Liver (tissue), 9 donors: ENCODE data around the gene AMPD3. TPM values are rescaled to one million over a fixed set of nuclear protein-coding genes. Genes with fewer than 3 reads are reported as not detected.

ENCODE experiments used
- DNase-seq: peaks from one replicate; pipeline ENCODE4 v3.0.0-alpha.2; 2017; ENCODE audit warnings: low spot score
- H3K27ac ChIP-seq, 2 donors: one replicate each; pipeline ENCODE4 v1.7.0; 2013; ENCODE audit warnings: inconsistent platforms in 2 of 2, low read length in 2 of 2, control low read depth in 1 of 2, low read depth in 1 of 2, mild to moderate bottlenecking in 1 of 2
- H3K27me3 ChIP-seq, 4 donors: one replicate each; pipeline versions ENCODE4 v1.6.1 to v1.7.0; 2013; ENCODE audit warnings: low read length in 3 of 4, inconsistent platforms in 1 of 4, mild to moderate bottlenecking in 1 of 4, moderate library complexity in 1 of 4; ENCODE audit not compliant: control insufficient read depth in 4 of 4, insufficient read depth in 4 of 4
- H3K36me3 ChIP-seq, 4 donors: one replicate each; pipeline versions ENCODE4 v1.6.1 to v1.7.0; 2013; ENCODE audit warnings: low read length in 3 of 4, mild to moderate bottlenecking in 3 of 4, low read depth in 1 of 4, moderate library complexity in 1 of 4; ENCODE audit not compliant: control insufficient read depth in 4 of 4, insufficient read depth in 3 of 4
- H3K4me1 ChIP-seq, 4 donors: one replicate each; pipeline versions ENCODE4 v1.6.1 to v1.7.0; 2013; ENCODE audit warnings: low read length in 3 of 4, mild to moderate bottlenecking in 3 of 4, moderate library complexity in 1 of 4; ENCODE audit not compliant: control insufficient read depth in 4 of 4, insufficient read depth in 4 of 4
- H3K4me3 ChIP-seq, 3 donors: one replicate each; pipeline versions ENCODE4 v1.6.1 to v1.7.0; 2013; ENCODE audit warnings: low read length in 3 of 3, control low read depth in 1 of 3, low read depth in 1 of 3, mild to moderate bottlenecking in 1 of 3
- H3K9ac ChIP-seq, 2 donors: one replicate each; pipeline ENCODE4 v1.7.0; 2013; ENCODE audit warnings: low read length in 2 of 2, mild to moderate bottlenecking in 2 of 2, moderate library complexity in 2 of 2, control low read depth in 1 of 2, low read depth in 1 of 2
- H3K9me3 ChIP-seq, 4 donors: one replicate each; pipeline versions ENCODE4 v1.6.1 to v1.7.0; 2013; ENCODE audit warnings: low read length in 3 of 4; ENCODE audit not compliant: control insufficient read depth in 4 of 4
- EGR1 ChIP-seq, 2 donors: IDR thresholded peaks; 2 replicates each; pipeline ENCODE4 v1.6.1; 2016 to 2018; ENCODE audit warnings: antibody characterized with exemption in 2 of 2, low read depth in 2 of 2
- FOXA1 ChIP-seq: IDR thresholded peaks from 2 replicates; pipeline ENCODE4 v1.6.1; 2016; ENCODE audit warnings: antibody characterized with exemption
- FOXA2 ChIP-seq: IDR thresholded peaks from 2 replicates; pipeline ENCODE4 v1.6.1; 2016; ENCODE audit warnings: antibody characterized with exemption
- GABPA ChIP-seq, 2 donors: IDR thresholded peaks in 1 of 2; conservative IDR thresholded peaks in 1 of 2; 2 replicates each; pipeline ENCODE4 v1.6.1; 2016; ENCODE audit warnings: antibody characterized with exemption in 2 of 2, mild to moderate bottlenecking in 1 of 2, moderate library complexity in 1 of 2
- HNF4A ChIP-seq, 2 donors: conservative IDR thresholded peaks; 2 replicates each; pipeline ENCODE4 v1.6.1; 2016; ENCODE audit warnings: antibody characterized with exemption in 2 of 2, mild to moderate bottlenecking in 2 of 2
- HNF4G ChIP-seq: IDR thresholded peaks from 2 replicates; pipeline ENCODE4 v1.6.1; 2016; ENCODE audit warnings: antibody characterized with exemption
- JUND ChIP-seq, 2 donors: IDR thresholded peaks; 2 replicates each; pipeline ENCODE4 v1.6.1; 2016; ENCODE audit warnings: antibody characterized with exemption in 2 of 2
- MAX ChIP-seq: IDR thresholded peaks from 2 replicates; pipeline ENCODE4 v1.6.1; 2016; ENCODE audit warnings: antibody characterized with exemption
- NR2F2 ChIP-seq: IDR thresholded peaks from 2 replicates; pipeline ENCODE4 v1.6.1; 2016; ENCODE audit warnings: antibody characterized with exemption
- RAD21 ChIP-seq, 2 donors: IDR thresholded peaks; 2 replicates each; pipeline ENCODE4 v1.6.1; 2016; ENCODE audit warnings: antibody characterized with exemption in 2 of 2, mild to moderate bottlenecking in 2 of 2
- RXRA ChIP-seq, 2 donors: IDR thresholded peaks; 2 replicates each; pipeline ENCODE4 v1.6.1; 2017 to 2018; ENCODE audit warnings: antibody characterized with exemption in 2 of 2, mild to moderate bottlenecking in 1 of 2
- SP1 ChIP-seq: IDR thresholded peaks from 2 replicates; pipeline ENCODE4 v1.6.1; 2018; ENCODE audit warnings: antibody characterized with exemption, mild to moderate bottlenecking
- TAF1 ChIP-seq: conservative IDR thresholded peaks from 2 replicates; pipeline ENCODE4 v1.6.1; 2016; ENCODE audit warnings: antibody characterized with exemption, mild to moderate bottlenecking
- YY1 ChIP-seq: IDR thresholded peaks from 2 replicates; pipeline ENCODE4 v1.6.1; 2016; ENCODE audit warnings: antibody characterized with exemption, mild to moderate bottlenecking
- WGBS: extraction: QIAGEN DNeasy Blood & Tissue Kit; methylation state at CpG from one replicate; pipeline ENCODE4 v1.1.7; 2013; 5-methylcytosine and 5-hydroxymethylcytosine counted together
- polyA plus RNA-seq, 2 donors: library from polyadenylated mRNA; stranded (reverse) in 1 of 2; unstranded in 1 of 2; fragments of 200-250 nt in 1 of 2; fragments of >200 nt in 1 of 2; fragmentation: Nextera tagmentation in 1 of 2; extraction: Ambion mirVana in 1 of 2; gene quantifications; one replicate each; pipeline versions ENCODE4 v1.2.1 to v1.2.3, GENCODE V29; 2013 to 2015
- total RNA-seq, 2 donors: library from RNA; depleted of rRNA; stranded (reverse); fragments of >200 nt; gene quantifications; one replicate each; pipeline ENCODE4 v1.2.3, GENCODE V29; 2014
- TF ChIP-seq, protein P1 (sequence below): IDR thresholded peaks from 2 replicates; pipeline ENCODE4 v1.6.1; 2016; ENCODE audit warnings: antibody characterized with exemption
- TF ChIP-seq, protein P2 (sequence below): IDR thresholded peaks from 2 replicates; pipeline ENCODE4 v1.6.1; 2016; ENCODE audit warnings: antibody characterized with exemption
- TF ChIP-seq, protein P3 (sequence below): IDR thresholded peaks from 2 replicates; pipeline ENCODE4 v1.6.1; 2016; ENCODE audit warnings: antibody characterized with exemption, mild to moderate bottlenecking
- donor health status: healthy.
- donor health status: healthy.
- donor health status: healthy.
- donor health status: healthy.
- donor health status: healthy.

AMPD3 gene
- total and polyA plus RNA-seq, 4 donors = 0.40 to 7.4 (median 1.1) TPM

GRCh38 chr11:10534316-10534715 lies 79.3 kb downstream of the AMPD3 start:
- Histone ChIP-seq H3K9me3 (no peaks in the 10 kb centered on the region), H3K36me3 (peaks cover 0 to 12% (median 7%) of the 10 kb centered on the region in 4 donors), H3K27me3 (no peaks in the 10 kb centered on the region), H3K4me1 (no peaks in the 10 kb centered on the region), H3K9ac (no peak overlapping the region), H3K4me3 (no peak overlapping the region), H3K27ac (no peak overlapping the region)
- 88% methylated on average over 2 of the region's 2 CpGs for WGBS
- TF ChIP-seq RXRA (IDR thresholded peaks at IDR 0.05) (no peak), HNF4G (no peak), EGR1 (IDR thresholded peaks at IDR 0.05; ENCODE audit: low read depth in 2 of 2) (no peak), YY1 (no peak), NR2F2 (no peak)
- TF ChIP-seq, protein P1, sequence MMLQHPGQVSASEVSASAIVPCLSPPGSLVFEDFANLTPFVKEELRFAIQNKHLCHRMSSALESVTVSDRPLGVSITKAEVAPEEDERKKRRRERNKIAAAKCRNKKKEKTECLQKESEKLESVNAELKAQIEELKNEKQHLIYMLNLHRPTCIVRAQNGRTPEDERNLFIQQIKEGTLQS = no peak
- no peak for DNase-seq

DNA sequence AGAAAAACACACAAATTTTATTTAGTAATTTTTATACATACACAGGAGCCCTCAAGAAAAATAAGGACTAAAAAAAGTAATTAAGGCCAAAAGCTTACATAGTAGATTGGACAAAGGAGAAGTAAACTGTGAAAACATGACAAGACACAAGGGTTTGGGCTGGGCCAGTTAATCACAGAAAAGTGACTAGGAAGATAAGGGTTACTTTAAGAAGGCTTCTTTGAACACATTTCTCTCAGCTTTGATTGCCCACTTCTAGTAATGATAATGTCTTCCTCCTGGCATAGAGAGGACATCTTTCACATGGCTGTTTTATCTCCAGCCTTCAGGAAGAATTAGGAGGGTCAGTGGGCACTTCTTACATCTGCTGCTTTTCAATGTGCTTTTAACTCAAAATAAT lies 82.5 kb downstream of the AMPD3 start:
- Histone ChIP-seq H3K27ac (no peak overlapping the region), H3K4me3 (no peak overlapping the region), H3K9ac (no peak overlapping the region), H3K9me3 (no peaks in the 10 kb centered on the region), H3K4me1 (peaks cover 0 to 10% (median 7%) of the 10 kb centered on the region in 4 donors), H3K27me3 (no peaks in the 10 kb centered on the region), H3K36me3 (peaks cover 0 to 6% (median 1%) of the 10 kb centered on the region in 4 donors)
- DNase-seq = no peak
- TF ChIP-seq YY1 (no peak), SP1 (no peak), FOXA2 (no peak), GABPA (IDR thresholded peaks at IDR 0.05 in 1 of 2, conservative IDR thresholded peaks at IDR 0.05 in 1 of 2) (no peak), RAD21 (IDR thresholded peaks at IDR 0.05) (no peak), FOXA1 (no peak)
- TF ChIP-seq, protein P2, sequence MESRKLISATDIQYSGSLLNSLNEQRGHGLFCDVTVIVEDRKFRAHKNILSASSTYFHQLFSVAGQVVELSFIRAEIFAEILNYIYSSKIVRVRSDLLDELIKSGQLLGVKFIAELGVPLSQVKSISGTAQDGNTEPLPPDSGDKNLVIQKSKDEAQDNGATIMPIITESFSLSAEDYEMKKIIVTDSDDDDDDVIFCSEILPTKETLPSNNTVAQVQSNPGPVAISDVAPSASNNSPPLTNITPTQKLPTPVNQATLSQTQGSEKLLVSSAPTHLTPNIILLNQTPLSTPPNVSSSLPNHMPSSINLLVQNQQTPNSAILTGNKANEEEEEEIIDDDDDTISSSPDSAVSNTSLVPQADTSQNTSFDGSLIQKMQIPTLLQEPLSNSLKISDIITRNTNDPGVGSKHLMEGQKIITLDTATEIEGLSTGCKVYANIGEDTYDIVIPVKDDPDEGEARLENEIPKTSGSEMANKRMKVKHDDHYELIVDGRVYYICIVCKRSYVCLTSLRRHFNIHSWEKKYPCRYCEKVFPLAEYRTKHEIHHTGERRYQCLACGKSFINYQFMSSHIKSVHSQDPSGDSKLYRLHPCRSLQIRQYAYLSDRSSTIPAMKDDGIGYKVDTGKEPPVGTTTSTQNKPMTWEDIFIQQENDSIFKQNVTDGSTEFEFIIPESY = no peak

- Histone ChIP-seq H3K9ac (no peak overlapping the region), H3K27ac (no peak overlapping the region), H3K4me3 (no peak overlapping the region), H3K27me3 (no peaks in the 10 kb centered on the region), H3K9me3 (no peaks in the 10 kb centered on the region), H3K4me1 (peaks cover 0 to 10% (median 7%) of the 10 kb centered on the region in 4 donors), H3K36me3 (no peaks in the 10 kb centered on the region)
- TF ChIP-seq YY1 = no peak
- no peak for TF ChIP-seq HNF4A (conservative IDR thresholded peaks at IDR 0.05)
- no peak for TF ChIP-seq HNF4G
- TF ChIP-seq, protein P2 = no peak
- no peak for TF ChIP-seq JUND (IDR thresholded peaks at IDR 0.05)
- no peak for TF ChIP-seq GABPA (IDR thresholded peaks at IDR 0.05 in 1 of 2, conservative IDR thresholded peaks at IDR 0.05 in 1 of 2)
- TF ChIP-seq, protein P3, sequence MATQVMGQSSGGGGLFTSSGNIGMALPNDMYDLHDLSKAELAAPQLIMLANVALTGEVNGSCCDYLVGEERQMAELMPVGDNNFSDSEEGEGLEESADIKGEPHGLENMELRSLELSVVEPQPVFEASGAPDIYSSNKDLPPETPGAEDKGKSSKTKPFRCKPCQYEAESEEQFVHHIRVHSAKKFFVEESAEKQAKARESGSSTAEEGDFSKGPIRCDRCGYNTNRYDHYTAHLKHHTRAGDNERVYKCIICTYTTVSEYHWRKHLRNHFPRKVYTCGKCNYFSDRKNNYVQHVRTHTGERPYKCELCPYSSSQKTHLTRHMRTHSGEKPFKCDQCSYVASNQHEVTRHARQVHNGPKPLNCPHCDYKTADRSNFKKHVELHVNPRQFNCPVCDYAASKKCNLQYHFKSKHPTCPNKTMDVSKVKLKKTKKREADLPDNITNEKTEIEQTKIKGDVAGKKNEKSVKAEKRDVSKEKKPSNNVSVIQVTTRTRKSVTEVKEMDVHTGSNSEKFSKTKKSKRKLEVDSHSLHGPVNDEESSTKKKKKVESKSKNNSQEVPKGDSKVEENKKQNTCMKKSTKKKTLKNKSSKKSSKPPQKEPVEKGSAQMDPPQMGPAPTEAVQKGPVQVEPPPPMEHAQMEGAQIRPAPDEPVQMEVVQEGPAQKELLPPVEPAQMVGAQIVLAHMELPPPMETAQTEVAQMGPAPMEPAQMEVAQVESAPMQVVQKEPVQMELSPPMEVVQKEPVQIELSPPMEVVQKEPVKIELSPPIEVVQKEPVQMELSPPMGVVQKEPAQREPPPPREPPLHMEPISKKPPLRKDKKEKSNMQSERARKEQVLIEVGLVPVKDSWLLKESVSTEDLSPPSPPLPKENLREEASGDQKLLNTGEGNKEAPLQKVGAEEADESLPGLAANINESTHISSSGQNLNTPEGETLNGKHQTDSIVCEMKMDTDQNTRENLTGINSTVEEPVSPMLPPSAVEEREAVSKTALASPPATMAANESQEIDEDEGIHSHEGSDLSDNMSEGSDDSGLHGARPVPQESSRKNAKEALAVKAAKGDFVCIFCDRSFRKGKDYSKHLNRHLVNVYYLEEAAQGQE = no peak
- TF ChIP-seq NR2F2 = no peak
- TF ChIP-seq MAX = no peak
- TF ChIP-seq EGR1 (IDR thresholded peaks at IDR 0.05; ENCODE audit: low read depth in 2 of 2) = no peak
- no peak for TF ChIP-seq RXRA (IDR thresholded peaks at IDR 0.05)
- no peak for TF ChIP-seq FOXA1
- TF ChIP-seq TAF1 = no peak
- TF ChIP-seq, protein P1 = no peak
- 80% methylated on average over 1 of the region's 1 CpG for WGBS
- no peak for DNase-seq
These were observed 83.9 kb downstream of the AMPD3 start for GRCh38 chr11:10538924-10539323.
